HepG2 (cell line): ENCODE results near the gene GRHL1. TPM values are rescaled to one million over a fixed set of nuclear protein-coding genes. Genes with fewer than 3 reads are reported as not detected.

ENCODE experiments used
- ZNF510 ChIP-seq: sonication (generic); formaldehyde crosslinking; IDR thresholded peaks from 2 replicates; pipeline ENCODE4 v1.4.0; 2020; ENCODE audit warnings: low read depth, mild to moderate bottlenecking, missing genetic modification reagents
- polyA plus RNA-seq, 8 experiments: library from polyadenylated mRNA; depleted of rRNA in 3 of 8; stranded (reverse) in 7 of 8; unstranded in 1 of 8; fragments of >200 nt; fragmentation: Illumina TruSeq in 4 of 8; extraction: Trizol in 4 of 8; gene quantifications; 2 replicates each; pipeline versions ENCODE4 v1.2.1 to v1.2.3, GENCODE V29; 2011 to 2016; ENCODE audit warnings: low read depth in 4 of 8, missing spikeins in 1 of 8, mixed read lengths in 1 of 8; ENCODE audit not compliant: insufficient read depth in 1 of 8
- total RNA-seq, 5 experiments: library from RNA; depleted of rRNA; stranded (reverse); fragments of >200 nt; fragmentation: Illumina TruSeq; extraction: Trizol; gene quantifications; 2 replicates each; pipeline ENCODE4 v1.2.3, GENCODE V29; 2016; ENCODE audit warnings: low read depth in 1 of 5
- TF ChIP-seq, protein P1 (sequence below): sonication (generic); formaldehyde crosslinking; IDR thresholded peaks from 2 replicates; pipeline ENCODE4 v1.4.0; 2020; ENCODE audit warnings: missing genetic modification reagents
- TF ChIP-seq, protein P2 (sequence below): IDR thresholded peaks from 2 replicates; pipeline ENCODE4 v1.4.0; 2020; ENCODE audit warnings: mild to moderate bottlenecking, missing genetic modification reagents

GRHL1 gene
- total and polyA plus RNA-seq, 2 of the 13 experiments (the other 11 are each of a cell fraction or from before 2014, with no cell fraction given) = 9.3 to 12.0 TPM

DNA sequence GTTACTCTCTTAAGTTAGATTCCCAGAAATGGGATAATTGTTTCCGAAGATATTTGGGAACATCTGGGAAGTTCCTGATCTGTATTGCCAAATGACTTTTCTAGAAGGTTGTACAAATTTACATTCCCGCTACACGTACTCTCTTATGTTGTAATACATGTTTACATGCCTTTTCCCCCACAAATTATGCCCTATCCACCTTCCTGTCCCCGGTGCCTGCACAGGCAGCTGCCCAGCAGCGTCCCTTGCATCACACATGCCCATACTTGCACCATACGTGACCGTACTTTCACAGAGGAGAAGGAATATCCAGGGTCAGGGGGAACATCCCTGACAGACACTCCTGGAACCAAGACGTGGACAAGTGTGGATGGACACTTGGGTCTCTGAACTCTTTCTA is 67.7 kb downstream of the GRHL1 start (continued):
- TF ChIP-seq, protein P1, sequence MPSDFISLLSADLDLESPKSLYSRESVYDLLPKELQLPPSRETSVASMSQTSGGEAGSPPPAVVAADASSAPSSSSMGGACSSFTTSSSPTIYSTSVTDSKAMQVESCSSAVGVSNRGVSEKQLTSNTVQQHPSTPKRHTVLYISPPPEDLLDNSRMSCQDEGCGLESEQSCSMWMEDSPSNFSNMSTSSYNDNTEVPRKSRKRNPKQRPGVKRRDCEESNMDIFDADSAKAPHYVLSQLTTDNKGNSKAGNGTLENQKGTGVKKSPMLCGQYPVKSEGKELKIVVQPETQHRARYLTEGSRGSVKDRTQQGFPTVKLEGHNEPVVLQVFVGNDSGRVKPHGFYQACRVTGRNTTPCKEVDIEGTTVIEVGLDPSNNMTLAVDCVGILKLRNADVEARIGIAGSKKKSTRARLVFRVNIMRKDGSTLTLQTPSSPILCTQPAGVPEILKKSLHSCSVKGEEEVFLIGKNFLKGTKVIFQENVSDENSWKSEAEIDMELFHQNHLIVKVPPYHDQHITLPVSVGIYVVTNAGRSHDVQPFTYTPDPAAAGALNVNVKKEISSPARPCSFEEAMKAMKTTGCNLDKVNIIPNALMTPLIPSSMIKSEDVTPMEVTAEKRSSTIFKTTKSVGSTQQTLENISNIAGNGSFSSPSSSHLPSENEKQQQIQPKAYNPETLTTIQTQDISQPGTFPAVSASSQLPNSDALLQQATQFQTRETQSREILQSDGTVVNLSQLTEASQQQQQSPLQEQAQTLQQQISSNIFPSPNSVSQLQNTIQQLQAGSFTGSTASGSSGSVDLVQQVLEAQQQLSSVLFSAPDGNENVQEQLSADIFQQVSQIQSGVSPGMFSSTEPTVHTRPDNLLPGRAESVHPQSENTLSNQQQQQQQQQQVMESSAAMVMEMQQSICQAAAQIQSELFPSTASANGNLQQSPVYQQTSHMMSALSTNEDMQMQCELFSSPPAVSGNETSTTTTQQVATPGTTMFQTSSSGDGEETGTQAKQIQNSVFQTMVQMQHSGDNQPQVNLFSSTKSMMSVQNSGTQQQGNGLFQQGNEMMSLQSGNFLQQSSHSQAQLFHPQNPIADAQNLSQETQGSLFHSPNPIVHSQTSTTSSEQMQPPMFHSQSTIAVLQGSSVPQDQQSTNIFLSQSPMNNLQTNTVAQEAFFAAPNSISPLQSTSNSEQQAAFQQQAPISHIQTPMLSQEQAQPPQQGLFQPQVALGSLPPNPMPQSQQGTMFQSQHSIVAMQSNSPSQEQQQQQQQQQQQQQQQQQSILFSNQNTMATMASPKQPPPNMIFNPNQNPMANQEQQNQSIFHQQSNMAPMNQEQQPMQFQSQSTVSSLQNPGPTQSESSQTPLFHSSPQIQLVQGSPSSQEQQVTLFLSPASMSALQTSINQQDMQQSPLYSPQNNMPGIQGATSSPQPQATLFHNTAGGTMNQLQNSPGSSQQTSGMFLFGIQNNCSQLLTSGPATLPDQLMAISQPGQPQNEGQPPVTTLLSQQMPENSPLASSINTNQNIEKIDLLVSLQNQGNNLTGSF (CRISPR knock-in tag) = no peak
- TF ChIP-seq, protein P2, sequence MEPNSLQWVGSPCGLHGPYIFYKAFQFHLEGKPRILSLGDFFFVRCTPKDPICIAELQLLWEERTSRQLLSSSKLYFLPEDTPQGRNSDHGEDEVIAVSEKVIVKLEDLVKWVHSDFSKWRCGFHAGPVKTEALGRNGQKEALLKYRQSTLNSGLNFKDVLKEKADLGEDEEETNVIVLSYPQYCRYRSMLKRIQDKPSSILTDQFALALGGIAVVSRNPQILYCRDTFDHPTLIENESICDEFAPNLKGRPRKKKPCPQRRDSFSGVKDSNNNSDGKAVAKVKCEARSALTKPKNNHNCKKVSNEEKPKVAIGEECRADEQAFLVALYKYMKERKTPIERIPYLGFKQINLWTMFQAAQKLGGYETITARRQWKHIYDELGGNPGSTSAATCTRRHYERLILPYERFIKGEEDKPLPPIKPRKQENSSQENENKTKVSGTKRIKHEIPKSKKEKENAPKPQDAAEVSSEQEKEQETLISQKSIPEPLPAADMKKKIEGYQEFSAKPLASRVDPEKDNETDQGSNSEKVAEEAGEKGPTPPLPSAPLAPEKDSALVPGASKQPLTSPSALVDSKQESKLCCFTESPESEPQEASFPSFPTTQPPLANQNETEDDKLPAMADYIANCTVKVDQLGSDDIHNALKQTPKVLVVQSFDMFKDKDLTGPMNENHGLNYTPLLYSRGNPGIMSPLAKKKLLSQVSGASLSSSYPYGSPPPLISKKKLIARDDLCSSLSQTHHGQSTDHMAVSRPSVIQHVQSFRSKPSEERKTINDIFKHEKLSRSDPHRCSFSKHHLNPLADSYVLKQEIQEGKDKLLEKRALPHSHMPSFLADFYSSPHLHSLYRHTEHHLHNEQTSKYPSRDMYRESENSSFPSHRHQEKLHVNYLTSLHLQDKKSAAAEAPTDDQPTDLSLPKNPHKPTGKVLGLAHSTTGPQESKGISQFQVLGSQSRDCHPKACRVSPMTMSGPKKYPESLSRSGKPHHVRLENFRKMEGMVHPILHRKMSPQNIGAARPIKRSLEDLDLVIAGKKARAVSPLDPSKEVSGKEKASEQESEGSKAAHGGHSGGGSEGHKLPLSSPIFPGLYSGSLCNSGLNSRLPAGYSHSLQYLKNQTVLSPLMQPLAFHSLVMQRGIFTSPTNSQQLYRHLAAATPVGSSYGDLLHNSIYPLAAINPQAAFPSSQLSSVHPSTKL (CRISPR knock-in tag) = peak; percentile 79
- TF ChIP-seq ZNF510 (CRISPR knock-in tag) = no peak
